SH-SY5Y (cell line): Measurements from ENCODE around the gene OR10V1.

Experiments
- GATA2 ChIP-seq: IDR thresholded peaks from 2 replicates; pipeline ENCODE4 v1.6.1; 2011; ENCODE audit warnings: mild to moderate bottlenecking, low read depth, low read length
- GATA3 ChIP-seq: IDR thresholded peaks from 2 replicates; pipeline ENCODE4 v1.6.1; 2011; ENCODE audit warnings: low read depth, mild to moderate bottlenecking, low read length, moderate library complexity

- TF ChIP-seq GATA2 (no peak), GATA3 (no peak)
These were observed at the start of gene OR10V1 for GRCh38 chr11:59713745-59714144.
